ENCODE results near the gene CPPED1. TPM values are rescaled to one million over a fixed set of nuclear protein-coding genes. Genes with fewer than 3 reads are reported as not detected.

Gene CPPED1
- total and polyA plus RNA-seq, 8 donors: 8.0 to 178 (median 13.1) TPM

- H3K4me3 ChIP-seq: no peak overlapping the region
- intact Hi-C loops (cut with DNase I; ENCODE audit: low total_unique reads): loop anchor here (10.0 kb wide), 2 partner anchors 254 to 374 kb away; no protein-coding TSS in a partner anchor
- TF ChIP-seq POLR2AphosphoS5 (IDR thresholded peaks at IDR 0.05) (no peak), EP300 (IDR thresholded peaks at IDR 0.05) (no peak), POLR2A (IDR thresholded peaks at IDR 0.05) (no peak), CTCF (IDR thresholded peaks at IDR 0.05) (no peak)
- WGBS, 5 donors: 82 to 89% (median 86%) methylated on average over 11 of the region's 11 CpGs
- H3K27ac ChIP-seq: no peak overlapping the region
- H3K36me3 ChIP-seq: no peaks in the 10 kb centered on the region
- H3K27me3 ChIP-seq: peaks cover 0 to 22% (median 0%) of the 10 kb centered on the region in 3 donors
- DNase-seq: no peak
- H3K9me3 ChIP-seq: no peaks in the 10 kb centered on the region
- H3K4me1 ChIP-seq: no peaks in the 10 kb centered on the region
Measured at GRCh38 chr16:12829096-12829888, 25.6 kb upstream of the CPPED1 start.

- Histone ChIP-seq H3K9me3 (no peaks in the 10 kb centered on the region), H3K36me3 (no peaks in the 10 kb centered on the region), H3K4me3 (no peak overlapping the region), H3K27me3 (peaks cover 0 to 21% (median 0%) of the 10 kb centered on the region in 3 donors), H3K4me1 (no peaks in the 10 kb centered on the region), H3K27ac (no peak overlapping the region)
- TF ChIP-seq POLR2A (IDR thresholded peaks at IDR 0.05) (no peak), EP300 (IDR thresholded peaks at IDR 0.05) (no peak), POLR2AphosphoS5 (IDR thresholded peaks at IDR 0.05) (no peak), CTCF (IDR thresholded peaks at IDR 0.05) (no peak)
- DNase-seq: no peak
- intact Hi-C loops (cut with DNase I; ENCODE audit: low total_unique reads): loop anchor here (10.0 kb wide), 2 partner anchors 253 to 373 kb away; no protein-coding TSS in a partner anchor
Measured at GRCh38 chr16:12828206-12828605, 24.5 kb upstream of the CPPED1 start.

- intact Hi-C loops (cut with DNase I; ENCODE audit: low total_unique reads): loop anchor here (10.0 kb wide), 2 partner anchors 252 to 372 kb away; no protein-coding TSS in a partner anchor
- Histone ChIP-seq H3K36me3 (no peaks in the 10 kb centered on the region), H3K9me3 (no peaks in the 10 kb centered on the region), H3K4me3 (no peak overlapping the region), H3K27me3 (peaks cover 0 to 17% (median 0%) of the 10 kb centered on the region in 3 donors), H3K27ac (no peak overlapping the region), H3K4me1 (no peaks in the 10 kb centered on the region)
- TF ChIP-seq POLR2A (IDR thresholded peaks at IDR 0.05) (no peak), POLR2AphosphoS5 (IDR thresholded peaks at IDR 0.05) (no peak), EP300 (IDR thresholded peaks at IDR 0.05) (no peak), CTCF (IDR thresholded peaks at IDR 0.05) (no peak)
- WGBS, 5 donors: 47 to 57% (median 50%) methylated on average over 3 of the region's 3 CpGs
- no peak for DNase-seq
Measured at GRCh38 chr16:12826559-12826958, 22.9 kb upstream of the CPPED1 start.

GRCh38 chr16:12819126-12820117 is 15.7 kb upstream of the CPPED1 start:
- 52 to 59% (median 58%) methylated on average over 18 of the region's 18 CpGs for WGBS, 5 donors
- intact Hi-C loops (cut with DNase I; ENCODE audit: low total_unique reads): loop anchor here (10.0 kb wide), 2 partner anchors 245 to 365 kb away; no protein-coding TSS in a partner anchor

More at GRCh38 chr16:12819126-12820117, 15.7 kb upstream of the CPPED1 start:
- H3K27me3 ChIP-seq: no peaks in the 10 kb centered on the region
- no peak overlapping the region for H3K27ac ChIP-seq
- no peaks in the 10 kb centered on the region for H3K4me1 ChIP-seq
- peak; percentile 74 to 77 for DNase-seq
- TF ChIP-seq CTCF (IDR thresholded peaks at IDR 0.05) (peak in 6 of 7 experiments; percentile 47 to 92 (median 82)), POLR2A (IDR thresholded peaks at IDR 0.05) (no peak), POLR2AphosphoS5 (IDR thresholded peaks at IDR 0.05) (peak in 1 of 3 donors; percentile 56)
- H3K9me3 ChIP-seq: no peaks in the 10 kb centered on the region
- no peaks in the 10 kb centered on the region for H3K36me3 ChIP-seq
- H3K4me3 ChIP-seq: no peak overlapping the region

Data from stomach (tissue), 9 donors.